ENCODE measurements around the gene HIF1AN. TPM values are rescaled to one million over a fixed set of nuclear protein-coding genes. Genes with fewer than 3 reads are reported as not detected.

The HIF1AN gene
- total RNA-seq (2021; fragmentation: NEBNext Ultra II Directional; extraction: Animal tissue kit (Norgen Biotek cat#: 25700)), result 59.7 and 62.8 TPM in 2 replicates
- 10.9 TPM in 2 replicates for polyA plus RNA-seq (2011; rRNA removed)
- polyA plus RNA-seq (2011; cell fraction: cytosol; rRNA removed), result 9.9 TPM
- polyA plus RNA-seq (2011; cell fraction: nucleus; rRNA removed), result 11.4 TPM
- 25.2 to 37.2 TPM (median 26.7 TPM) in 4 replicates for polyA plus RNA-seq (2012, experiment 1 of 2)
- 7.9 TPM for polyA plus RNA-seq (2012, experiment 2 of 2)
- polyA plus RNA-seq (2013, experiment 1 of 2), result 16.0 TPM
- 14.6 TPM for polyA plus RNA-seq (2013, experiment 2 of 2)
- 27.8 and 29.9 TPM in 2 replicates for polyA minus RNA-seq (2011; rRNA and poly(A)+ RNA removed)
- 10.2 TPM for polyA minus RNA-seq (2011; cell fraction: cytosol; rRNA and poly(A)+ RNA removed)
- 25.8 TPM for polyA minus RNA-seq (2011; cell fraction: nucleus; rRNA and poly(A)+ RNA removed)
- long read RNA-seq, experiment 1, full-length matches to known transcripts, result 6 of 27 reads
- long read RNA-seq, experiment 1, partial matches to known transcripts, result 9 of 27 reads
- long read RNA-seq, experiment 1, other reads (novel, unspliced or antisense), result 12 of 27 reads
- long read RNA-seq, experiment 2, full-length matches to known transcripts, result 6 of 22 reads
- long read RNA-seq, experiment 2, partial matches to known transcripts, result 12 of 22 reads
- long read RNA-seq, experiment 2, other reads (novel, unspliced or antisense), result 4 of 22 reads

GRCh38 chr10:100535715-100536353 is at the start of gene HIF1AN:
Gene HIF1AN, plus strand, starts transcription at chr10:100535943. Its CDS starts 16 bp downstream, at chr10:100535959.
- H2BK120ac ChIP-seq (replicated peaks; ENCODE audit: low read depth, low read length), result no peak within 1 kb of the TSS
- no peak within 1 kb of the TSS for H3K56ac ChIP-seq (replicated peaks; ENCODE audit: insufficient read length, low read depth, low read length)
- H2BK5ac ChIP-seq (ENCODE audit: low read depth, low read length), result no peak within 1 kb of the TSS
- peak within 1 kb of the TSS; percentile 59 to 94 (median 91) for H3K4me3 ChIP-seq (ENCODE audit: extremely low read depth in 1 of 4, insufficient read depth in 2 of 4, low read depth in 3 of 4, low read length in 4 of 4)
- H3K27me3 ChIP-seq (replicated peaks in 1 of 4; ENCODE audit: control insufficient read depth in 3 of 4, extremely low read depth in 1 of 4, insufficient read depth in 3 of 4, low read length in 3 of 4), result no peaks in the 10 kb centered on the region
- peaks cover 6 to 10% of the 10 kb centered on the region in 2 experiments for H4K20me1 ChIP-seq (replicated peaks in 1 of 2; ENCODE audit: control insufficient read depth in 1 of 2, insufficient read depth in 2 of 2, low read length in 2 of 2)
- peak within 1 kb of the TSS in 1 of 4 experiments; percentile 9; a peak in 3 of 7 replicates for H3K9ac ChIP-seq (replicated peaks in 1 of 4; ENCODE audit: extremely low read depth in 1 of 4, low read depth in 3 of 4, low read length in 3 of 4)
- peaks cover 4% of the 10 kb centered on the region for H3K79me1 ChIP-seq (ENCODE audit: low read depth, low read length)
- H4K8ac ChIP-seq (ENCODE audit: extremely low read depth, insufficient read depth, low read length), result no peak within 1 kb of the TSS
- no peak within 1 kb of the TSS for H3K23ac ChIP-seq (ENCODE audit: insufficient read length)
- peaks cover 3% of the 10 kb centered on the region; the same call in 1 of the 2 replicates for H3K23me2 ChIP-seq (ENCODE audit: low read depth, low read length)
- H4K91ac ChIP-seq (replicated peaks; ENCODE audit: insufficient read length, low read length), result no peak within 1 kb of the TSS
- peak within 1 kb of the TSS; percentile 77 to 85 for H3K4me2 ChIP-seq (ENCODE audit: insufficient read depth in 1 of 2, low read depth in 2 of 2, low read length in 2 of 2)
- H3K9me3 ChIP-seq (ENCODE audit: insufficient read depth in 2 of 2, low read depth in 1 of 2, low read length in 1 of 2), result no peaks in the 10 kb centered on the region
- FAIRE-seq (peak; percentile 88), DNase-seq (ENCODE audit: low read depth in 1 of 2, low spot score in 2 of 2) (peak; percentile 84 to 87)
- peak within 1 kb of the TSS; percentile 55 for H4K5ac ChIP-seq (ENCODE audit: insufficient read length, low read depth, low read length)
- peaks cover 10 to 35% of the 10 kb centered on the region in 2 experiments for H3K79me2 ChIP-seq (ENCODE audit: control insufficient read depth in 1 of 2, insufficient read depth in 2 of 2, low read length in 2 of 2)
- H3K14ac ChIP-seq (ENCODE audit: insufficient read length), result no peak within 1 kb of the TSS
- ChIA-PET POLR2A (ENCODE audit: partially characterized antibody) (interaction anchor here (0.7 to 1.8 kb wide), 14 partner anchors 9 to 453 kb away, joined by 3 to 7 read pairs (median 5); partner anchors contain the start of gene SEC31B), CTCF (ENCODE audit: partially characterized antibody) (interaction anchor here (0.6 to 8.0 kb wide), 15 partner anchors 8 to 461 kb away, joined by 3 to 70 read pairs (median 7); partner anchors contain the start of gene SEC31B)
- peaks cover 11 to 32% (median 25%) of the 10 kb centered on the region in 4 experiments for H3K36me3 ChIP-seq (ENCODE audit: control insufficient read depth in 2 of 4, insufficient read depth in 4 of 4, low read length in 3 of 4)
- no peak within 1 kb of the TSS for H3K27ac ChIP-seq (ENCODE audit: low read depth, low read length)
- WGBS, 2 experiments (ENCODE audit: extremely low coverage in 1 of 2, insufficient coverage in 1 of 2, insufficient read length in 1 of 2, insufficient replicate concordance in 2 of 2, low coverage in 1 of 2, low lambda C conversion rate in 2 of 2, missing lambda C conversion rate in 1 of 2), result 3% methylated on average over 35 of the region's 35 CpGs; no CpG with 5 or more reads in 1 of the 2 experiments
- peak within 1 kb of the TSS; percentile 99 for H2AFZ ChIP-seq (ENCODE audit: low read length)
- H2BK15ac ChIP-seq (ENCODE audit: low read length), result peak within 1 kb of the TSS; percentile 4; the same call in 1 of the 2 replicates
- H2AK5ac ChIP-seq (ENCODE audit: low read depth, low read length), result no peak within 1 kb of the TSS
- H2BK12ac ChIP-seq (ENCODE audit: low read depth, low read length), result no peak within 1 kb of the TSS
- H2BK20ac ChIP-seq (ENCODE audit: low read length), result no peak within 1 kb of the TSS
- peaks cover 0 to 9% (median 5%) of the 10 kb centered on the region in 4 experiments; a peak in 5 of 7 replicates for H3K4me1 ChIP-seq (replicated peaks in 1 of 4; ENCODE audit: control insufficient read depth in 3 of 4, insufficient read depth in 4 of 4, low read length in 3 of 4)
- no peak within 1 kb of the TSS for H3K4ac ChIP-seq (replicated peaks; ENCODE audit: insufficient read length, low read depth, low read length)
- no peak within 1 kb of the TSS for H3K18ac ChIP-seq (ENCODE audit: extremely low read depth, low read length)
- TF ChIP-seq PHF8 (conservative IDR thresholded peaks at IDR 0.05; ENCODE audit: low read depth, low read length) (peak; percentile 99), RFX5 (IDR thresholded peaks at IDR 0.05; ENCODE audit: borderline replicate concordance, low read depth, low read length) (no peak), SP4 (IDR thresholded peaks at IDR 0.05; ENCODE audit: low read length) (peak; percentile 22; the same call in 1 of the 2 replicates), ASH2L (IDR thresholded peaks at IDR 0.05; ENCODE audit: low read length) (peak; percentile 83), SIN3A (conservative IDR thresholded peaks at IDR 0.05 in 1 of 2, IDR thresholded peaks at IDR 0.05 in 1 of 2; ENCODE audit: low read depth in 1 of 2, low read length in 2 of 2) (peak in 1 of 2 experiments; percentile 60; a peak in 1 of 4 replicates), JUN (IDR thresholded peaks at IDR 0.05; ENCODE audit: low read depth, low read length) (no peak), BACH1 (IDR thresholded peaks at IDR 0.05; ENCODE audit: low read length) (no peak), GTF2F1 (IDR thresholded peaks at IDR 0.05; ENCODE audit: borderline replicate concordance, low read depth, low read length) (no peak), EP300 (IDR thresholded peaks at IDR 0.05; ENCODE audit: borderline replicate concordance in 1 of 2, low read depth in 2 of 2, low read length in 2 of 2) (no peak)

Data from H1 (cell line).